ENCODE measurements around the gene TMEM233. TPM values are rescaled to one million over a fixed set of nuclear protein-coding genes. Genes with fewer than 3 reads are reported as not detected.

The TMEM233 gene
- total and polyA plus RNA-seq, 9 of the 15 experiments (the other 6 are each of a cell fraction or from before 2014, with no cell fraction given), result 0.04 to 0.17 (median 0.07) TPM; not detected in 2

DNA sequence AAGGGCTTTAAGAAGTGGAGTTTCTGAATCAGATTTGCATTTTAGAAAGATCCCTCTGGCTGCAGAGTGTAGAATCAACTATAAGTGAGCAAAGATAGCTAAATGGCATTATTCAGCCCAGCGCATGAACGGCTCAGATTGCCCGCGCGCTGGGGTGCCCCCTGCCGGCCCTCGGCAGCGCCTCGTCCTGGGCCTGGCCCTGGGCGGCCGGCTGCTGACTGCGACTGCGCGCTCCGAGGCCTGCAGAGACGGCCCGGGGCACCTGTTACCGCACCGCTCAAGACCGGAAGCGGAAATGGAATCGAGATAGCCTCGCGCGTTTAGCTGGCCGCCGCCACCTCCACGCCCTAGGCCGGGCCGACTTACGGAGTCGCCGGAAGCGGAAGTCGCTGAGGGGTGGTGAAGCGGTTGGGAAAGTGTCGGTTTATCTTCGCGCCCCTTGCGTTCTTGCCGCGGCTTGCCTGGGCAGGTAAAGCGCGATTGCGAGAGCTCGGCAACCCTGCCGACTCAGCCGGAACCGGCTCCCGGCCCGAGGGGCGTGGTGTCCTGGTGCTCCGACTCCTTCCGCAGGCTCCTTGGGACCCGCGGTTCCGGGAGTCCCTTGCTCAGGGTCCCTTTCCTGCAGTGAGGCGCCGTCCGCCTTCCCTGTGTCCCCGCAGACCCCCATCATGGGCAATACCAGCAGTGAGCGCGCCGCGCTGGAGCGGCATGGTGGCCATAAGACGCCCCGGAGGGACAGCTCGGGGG, 74.2 kb downstream of the TMEM233 start, which contains the start of gene PRKAB1 (continued):
- TF ChIP-seq BRF1 (IDR thresholded peaks at IDR 0.05; ENCODE audit: borderline replicate concordance, extremely low read depth, insufficient read length), result no peak
- no peak for TF ChIP-seq THRB (CRISPR knock-in tag; conservative IDR thresholded peaks at IDR 0.05)
- TF ChIP-seq ZNF77 (CRISPR knock-in tag; IDR thresholded peaks at IDR 0.05), result no peak
- TF ChIP-seq FOXK2 (conservative IDR thresholded peaks at IDR 0.05 in 1 of 2, IDR thresholded peaks at IDR 0.05 in 1 of 2; ENCODE audit: low read depth in 2 of 2), result peak in 1 of 2 experiments; percentile 48; a peak in 2 of 4 replicates
- peak; percentile 91 for TF ChIP-seq CEBPB (tag; IDR thresholded peaks at IDR 0.05)
- TF ChIP-seq ZNF407 (IDR thresholded peaks at IDR 0.05; ENCODE audit: low read depth), result no peak
- TF ChIP-seq CBFB (CRISPR knock-in tag; IDR thresholded peaks at IDR 0.05), result no peak

All from K562 (cell line).